ES-I3 (cell line): ENCODE data around the gene FOSL2.
"Not testable (repeated sequence)": the region's sequence is repeated elsewhere in the genome, so short reads cannot be mapped to it uniquely, and the experiment has no call there.

Source experiments
- H3K36me3 ChIP-seq: 2 replicates; pipeline ENCODE4 v1.6.1; 2013; ENCODE audit warnings: mild to moderate bottlenecking, low read length, control low read depth, moderate library complexity; ENCODE audit not compliant: insufficient read depth
- H3K4me1 ChIP-seq: 2 replicates; pipeline ENCODE4 v1.6.1; 2013; ENCODE audit warnings: mild to moderate bottlenecking, control low read depth, low read length; ENCODE audit not compliant: insufficient read depth
- H3K9ac ChIP-seq: 2 replicates; pipeline ENCODE4 v1.6.1; 2013; ENCODE audit warnings: low read depth, mild to moderate bottlenecking, low read length, moderate library complexity
- H3K9me3 ChIP-seq: 2 replicates; pipeline ENCODE4 v1.6.1; 2013; ENCODE audit warnings: mild to moderate bottlenecking, low read length, moderate library complexity; ENCODE audit not compliant: control insufficient read depth, insufficient read depth

Gene FOSL2

GRCh38 chr2:28361991-28362710 is 30.5 kb upstream of the FOSL2 start:
- H3K36me3 ChIP-seq: no peaks in the 10 kb centered on the region
- H3K4me1 ChIP-seq: peaks cover 12% of the 10 kb centered on the region; the same call in 1 of the 2 replicates
- no peak overlapping the region for H3K9ac ChIP-seq
- H3K9me3 ChIP-seq: no peaks in the 10 kb centered on the region

- no peaks in the 10 kb centered on the region for H3K36me3 ChIP-seq
- no peak overlapping the region for H3K9ac ChIP-seq
- peaks cover 14% of the 10 kb centered on the region; the same call in 1 of the 2 replicates for H3K4me1 ChIP-seq
- H3K9me3 ChIP-seq: no peaks in the 10 kb centered on the region
These were observed 29.6 kb upstream of the FOSL2 start for GRCh38 chr2:28362991-28363521.

GRCh38 chr2:28363686-28364280 is 28.9 kb upstream of the FOSL2 start:
- Histone ChIP-seq H3K36me3 (no peaks in the 10 kb centered on the region), H3K9me3 (no peaks in the 10 kb centered on the region), H3K9ac (no peak overlapping the region)

GRCh38 chr2:28364610-28365009 is 28.0 kb upstream of the FOSL2 start:
- Histone ChIP-seq H3K9ac (no peak overlapping the region), H3K9me3 (no peaks in the 10 kb centered on the region), H3K36me3 (no peaks in the 10 kb centered on the region), H3K4me1 (peaks cover 14% of the 10 kb centered on the region; the same call in 1 of the 2 replicates)

More at GRCh38 chr2:28363686-28364280, 28.9 kb upstream of the FOSL2 start:
- peaks cover 14% of the 10 kb centered on the region; the same call in 1 of the 2 replicates for H3K4me1 ChIP-seq

GRCh38 chr2:28365158-28365557 is 27.5 kb upstream of the FOSL2 start:
- H3K9me3 ChIP-seq: no peaks in the 10 kb centered on the region
- no peak overlapping the region for H3K9ac ChIP-seq
- no peaks in the 10 kb centered on the region for H3K36me3 ChIP-seq
- H3K4me1 ChIP-seq: peaks cover 14% of the 10 kb centered on the region; the same call in 1 of the 2 replicates

- H3K9ac ChIP-seq: no peak overlapping the region
- H3K36me3 ChIP-seq: no peaks in the 10 kb centered on the region
- no peaks in the 10 kb centered on the region for H3K9me3 ChIP-seq
- H3K4me1 ChIP-seq: peaks cover 11% of the 10 kb centered on the region; the same call in 1 of the 2 replicates
These were observed 26.5 kb upstream of the FOSL2 start for GRCh38 chr2:28366149-28366495.

- H3K9me3 ChIP-seq: no peaks in the 10 kb centered on the region
- H3K36me3 ChIP-seq: no peaks in the 10 kb centered on the region
- no peak overlapping the region for H3K9ac ChIP-seq
- peaks cover 11% of the 10 kb centered on the region; the same call in 1 of the 2 replicates for H3K4me1 ChIP-seq
These were observed 26.0 kb upstream of the FOSL2 start for GRCh38 chr2:28366496-28367282.

- peaks cover 11% of the 10 kb centered on the region; the same call in 1 of the 2 replicates for H3K4me1 ChIP-seq
These were observed 24.8 kb upstream of the FOSL2 start for GRCh38 chr2:28367667-28368356.

GRCh38 chr2:28368357-28368798 is 24.3 kb upstream of the FOSL2 start:
- Histone ChIP-seq H3K9me3 (no peaks in the 10 kb centered on the region), H3K9ac (no peak overlapping the region), H3K36me3 (no peaks in the 10 kb centered on the region), H3K4me1 (peaks cover 8% of the 10 kb centered on the region; the same call in 1 of the 2 replicates)

More at GRCh38 chr2:28367667-28368356, 24.8 kb upstream of the FOSL2 start:
- Histone ChIP-seq H3K9ac (no peak overlapping the region), H3K36me3 (no peaks in the 10 kb centered on the region), H3K9me3 (no peaks in the 10 kb centered on the region)

GRCh38 chr2:28369358-28369757 is 23.3 kb upstream of the FOSL2 start:
- Histone ChIP-seq H3K9me3 (no peaks in the 10 kb centered on the region), H3K36me3 (no peaks in the 10 kb centered on the region), H3K9ac (no peak overlapping the region), H3K4me1 (peaks cover 7% of the 10 kb centered on the region; the same call in 1 of the 2 replicates)

- no peaks in the 10 kb centered on the region for H3K36me3 ChIP-seq
- H3K9me3 ChIP-seq: no peaks in the 10 kb centered on the region
- H3K4me1 ChIP-seq: peaks cover 7% of the 10 kb centered on the region; the same call in 1 of the 2 replicates
- no peak overlapping the region for H3K9ac ChIP-seq
These were observed 22.3 kb upstream of the FOSL2 start for GRCh38 chr2:28370354-28370753.

- H3K9me3 ChIP-seq, H3K36me3 ChIP-seq, H3K4me1 ChIP-seq, H3K9ac ChIP-seq: not testable (repeated sequence)
These were observed 20.9 kb upstream of the FOSL2 start for GRCh38 chr2:28371728-28372127.

GRCh38 chr2:28373854-28374253 is 18.8 kb upstream of the FOSL2 start:
- no peaks in the 10 kb centered on the region; the same call in 1 of the 2 replicates for H3K4me1 ChIP-seq
- no peaks in the 10 kb centered on the region for H3K36me3 ChIP-seq
- H3K9me3 ChIP-seq: no peaks in the 10 kb centered on the region
- H3K9ac ChIP-seq: no peak overlapping the region

GRCh38 chr2:28374331-28374730 is 18.3 kb upstream of the FOSL2 start:
- no peak overlapping the region for H3K9ac ChIP-seq
- no peaks in the 10 kb centered on the region for H3K9me3 ChIP-seq
- no peaks in the 10 kb centered on the region for H3K36me3 ChIP-seq
- no peaks in the 10 kb centered on the region; the same call in 1 of the 2 replicates for H3K4me1 ChIP-seq
